ENCODE results near the gene SUCO.

GRCh38 chr1:172531412-172532182, 1.4 kb upstream of the SUCO start:
- no peak for TF ChIP-seq POLR2A (IDR thresholded peaks at IDR 0.05)
- TF ChIP-seq CTCF (IDR thresholded peaks at IDR 0.05): no peak
- no peak for TF ChIP-seq POLR2AphosphoS5 (IDR thresholded peaks at IDR 0.05)
